H9 (cell line): ENCODE measurements around the gene ANKFY1. TPM values are rescaled to one million over a fixed set of nuclear protein-coding genes. Genes with fewer than 3 reads are reported as not detected.

Experiments used
- DNase-seq: peaks from one replicate; pipeline ENCODE4 v3.0.0-alpha.2; 2017
- H2AFZ ChIP-seq: one replicate; pipeline ENCODE4 v1.6.1; 2013; ENCODE audit warnings: mild to moderate bottlenecking, low read length, control low read depth, moderate library complexity
- H2AK5ac ChIP-seq: 2 replicates; pipeline ENCODE4 v1.6.1; 2013; ENCODE audit warnings: low read length, control low read depth, mixed read lengths; ENCODE audit not compliant: insufficient read length
- H2BK120ac ChIP-seq: one replicate; pipeline ENCODE4 v1.6.1; 2013; ENCODE audit warnings: low read depth, mild to moderate bottlenecking, low read length, control low read depth, inconsistent platforms; ENCODE audit not compliant: poor library complexity, severe bottlenecking
- H2BK12ac ChIP-seq: 2 replicates; pipeline ENCODE4 v1.6.1; 2013; ENCODE audit warnings: low read length, control low read depth, mixed read lengths, low read depth; ENCODE audit not compliant: insufficient read length
- H2BK15ac ChIP-seq: 2 replicates; pipeline ENCODE4 v1.6.1; 2013; ENCODE audit warnings: low read depth, low read length, control low read depth
- H2BK20ac ChIP-seq: one replicate; pipeline ENCODE4 v1.6.1; 2013; ENCODE audit warnings: low read depth, mild to moderate bottlenecking, low read length, control low read depth, inconsistent platforms; ENCODE audit not compliant: poor library complexity, severe bottlenecking
- H2BK5ac ChIP-seq: 2 replicates; pipeline ENCODE4 v1.6.1; 2013; ENCODE audit warnings: low read length, control low read depth, mixed read lengths; ENCODE audit not compliant: insufficient read length
- H3K14ac ChIP-seq: 2 replicates; pipeline ENCODE4 v1.6.1; 2013; ENCODE audit warnings: low read length, control low read depth; ENCODE audit not compliant: insufficient read depth
- H3K18ac ChIP-seq: 2 replicates; pipeline ENCODE4 v1.6.1; 2013; ENCODE audit warnings: low read depth, mild to moderate bottlenecking, mixed read lengths, low read length, control low read depth; ENCODE audit not compliant: insufficient read length
- H3K23ac ChIP-seq: 2 replicates; pipeline ENCODE4 v1.6.1; 2013; ENCODE audit warnings: low read length, control low read depth, mixed read lengths, low read depth; ENCODE audit not compliant: insufficient read length
- H3K23me2 ChIP-seq: 2 replicates; pipeline ENCODE4 v1.6.1; 2013; ENCODE audit warnings: low read depth, mild to moderate bottlenecking, mixed read lengths, low read length, control low read depth; ENCODE audit not compliant: insufficient read length, poor library complexity, severe bottlenecking
- H3K27ac ChIP-seq: 2 replicates; pipeline ENCODE4 v1.5.1; 2013; ENCODE audit warnings: low read length, control low read depth, mixed read lengths, low read depth; ENCODE audit not compliant: insufficient read length
- H3K27me3 ChIP-seq: 2 replicates; pipeline ENCODE4 v1.6.1; 2013; ENCODE audit warnings: low read length, control low read depth, inconsistent platforms; ENCODE audit not compliant: insufficient read depth
- H3K4ac ChIP-seq: 2 replicates; pipeline ENCODE4 v1.6.1; 2013; ENCODE audit warnings: low read depth, mild to moderate bottlenecking, control low read depth, inconsistent platforms, low read length, moderate library complexity
- H3K4me1 ChIP-seq: 2 replicates; pipeline ENCODE4 v1.6.1; 2013; ENCODE audit warnings: low read length, control low read depth, inconsistent platforms; ENCODE audit not compliant: insufficient read depth
- H3K4me2 ChIP-seq: 2 replicates; pipeline ENCODE4 v1.6.1; 2013; ENCODE audit warnings: low read length, control low read depth, mixed read lengths; ENCODE audit not compliant: insufficient read length, insufficient read depth
- H3K56ac ChIP-seq: 2 replicates; pipeline ENCODE4 v1.6.1; 2013; ENCODE audit warnings: low read depth, mild to moderate bottlenecking, mixed read lengths, low read length, control low read depth; ENCODE audit not compliant: insufficient read length
- H3K79me1 ChIP-seq: 2 replicates; pipeline ENCODE4 v1.6.1; 2013; ENCODE audit warnings: low read depth, mild to moderate bottlenecking, moderate library complexity, low read length, control low read depth, inconsistent platforms; ENCODE audit not compliant: insufficient read depth, poor library complexity, severe bottlenecking
- H3K79me2 ChIP-seq: 2 replicates; pipeline ENCODE4 v1.6.1; 2013; ENCODE audit warnings: low read length, control low read depth, inconsistent platforms; ENCODE audit not compliant: insufficient read depth
- H3K9ac ChIP-seq: 2 replicates; pipeline ENCODE4 v1.6.1; 2013; ENCODE audit warnings: low read length, control low read depth, mixed read lengths; ENCODE audit not compliant: insufficient read length; ENCODE audit errors: extremely low read depth
- H3K9me3 ChIP-seq: one replicate; pipeline ENCODE4 v1.6.1; 2013; ENCODE audit warnings: low read depth, low read length, inconsistent platforms; ENCODE audit not compliant: control insufficient read depth
- H3T11ph ChIP-seq: one replicate; pipeline ENCODE4 v1.6.1; 2013; ENCODE audit warnings: mild to moderate bottlenecking, low read length, control low read depth, inconsistent platforms
- H4K20me1 ChIP-seq: one replicate; pipeline ENCODE4 v1.6.1; 2013; ENCODE audit not compliant: control insufficient read depth, insufficient read length, insufficient read depth
- H4K5ac ChIP-seq: 2 replicates; pipeline ENCODE4 v1.6.1; 2013; ENCODE audit warnings: low read depth, mild to moderate bottlenecking, mixed read lengths, low read length, control low read depth; ENCODE audit not compliant: insufficient read length
- H4K8ac ChIP-seq: replicated peaks from 2 replicates; pipeline ENCODE4 v1.6.1; 2013; ENCODE audit warnings: low read length, control low read depth, mixed read lengths, low read depth; ENCODE audit not compliant: insufficient read length
- H4K91ac ChIP-seq: 2 replicates; pipeline ENCODE4 v1.6.1; 2013; ENCODE audit warnings: low read depth, mild to moderate bottlenecking, moderate library complexity, mixed read lengths, low read length, control low read depth; ENCODE audit not compliant: insufficient read length
- H3K27ac Mint-ChIP-seq, 3 experiments: 2 replicates in 2 of 3; 3 replicates in 1 of 3; pipeline ENCODE4 v1.8.0; 2020 to 2021; ENCODE audit warnings: mixed read lengths in 3 of 3, mild to moderate bottlenecking in 1 of 3, moderate library complexity in 1 of 3
- H3K27me3 Mint-ChIP-seq: 2 replicates; pipeline ENCODE4 v1.8.0; 2021; ENCODE audit warnings: low read depth, mild to moderate bottlenecking, moderate library complexity, mixed read lengths
- H3K36me3 Mint-ChIP-seq, 3 experiments: 2 replicates in 2 of 3; 3 replicates in 1 of 3; pipeline ENCODE4 v1.8.0; 2020 to 2021; ENCODE audit warnings: low read depth in 3 of 3, mixed read lengths in 3 of 3; ENCODE audit not compliant: insufficient read depth in 1 of 3
- H3K4me1 Mint-ChIP-seq, 2 experiments: 2 replicates each; pipeline ENCODE4 v1.8.0; 2020; ENCODE audit warnings: mixed read lengths in 2 of 2
- H3K4me3 Mint-ChIP-seq, 2 experiments: 2 replicates in 1 of 2; 3 replicates in 1 of 2; pipeline ENCODE4 v1.8.0; 2020 to 2021; ENCODE audit warnings: mild to moderate bottlenecking in 2 of 2, mixed read lengths in 2 of 2, moderate library complexity in 1 of 2
- H3K9me3 Mint-ChIP-seq, 2 experiments: 2 replicates in 1 of 2; 3 replicates in 1 of 2; pipeline ENCODE4 v1.8.0; 2020; ENCODE audit warnings: mild to moderate bottlenecking in 2 of 2, mixed read lengths in 2 of 2, moderate library complexity in 1 of 2
- CTCF ChIP-seq: fragments of 200-600 bp; sonication (generic); conservative IDR thresholded peaks from 3 replicates; pipeline ENCODE4 v1.8.0; 2021; ENCODE audit warnings: antibody characterized with exemption, mild to moderate bottlenecking
- WGBS: extraction: QIAGEN DNeasy Blood & Tissue Kit; methylation state at CpG from one replicate; pipeline ENCODE4 v1.1.7; 2013; ENCODE audit warnings: missing lambda C conversion rate, low lambda C conversion rate, mixed read lengths; ENCODE audit not compliant: insufficient read length; ENCODE audit errors: extremely low coverage; 5-methylcytosine and 5-hydroxymethylcytosine counted together
- total RNA-seq: library from RNA; stranded (reverse); gene quantifications from 2 replicates; pipeline ENCODE4 v1.2.1, GENCODE V29; 2021

ANKFY1 gene
- total RNA-seq, 1 experiment from 2014 or later: 51.9 TPM

- Mint-ChIP-seq H3K4me1 (peaks cover 15 to 20% of the 10 kb centered on the region in 2 experiments), H3K4me3 (no peak overlapping the region), H3K27me3 (peaks cover 2% of the 10 kb centered on the region; the same call in 1 of the 2 replicates), H3K27ac (peak overlapping the region in 1 of 3 experiments; percentile 12; a peak in 1 of 7 replicates), H3K36me3 (peaks cover 0 to 2% (median 0%) of the 10 kb centered on the region in 3 experiments; a peak in 2 of 7 replicates), H3K9me3 (no peaks in the 10 kb centered on the region)
- no peaks in the 10 kb centered on the region for H3K9me3 ChIP-seq
- TF ChIP-seq CTCF: no peak
- no peak overlapping the region for H3K18ac ChIP-seq
- H3K14ac ChIP-seq: no peak overlapping the region
- no peak overlapping the region for H2BK120ac ChIP-seq
- no peak overlapping the region for H2AFZ ChIP-seq
- no peak overlapping the region for H2BK15ac ChIP-seq
- no peaks in the 10 kb centered on the region for H3K79me2 ChIP-seq
- H3K4ac ChIP-seq: no peak overlapping the region
- H4K20me1 ChIP-seq: no peaks in the 10 kb centered on the region
- no peak overlapping the region for H4K8ac ChIP-seq
- no peak overlapping the region for H3T11ph ChIP-seq
- H3K27ac ChIP-seq: no peak overlapping the region
- H3K4me1 ChIP-seq: no peaks in the 10 kb centered on the region
- H2AK5ac ChIP-seq: no peak overlapping the region
- no peak overlapping the region for H3K23ac ChIP-seq
- no peaks in the 10 kb centered on the region for H3K79me1 ChIP-seq
- no peak overlapping the region for H2BK20ac ChIP-seq
- H4K91ac ChIP-seq: no peak overlapping the region
- H2BK5ac ChIP-seq: no peak overlapping the region
- no peak overlapping the region for H2BK12ac ChIP-seq
- no CpG with 5 or more reads among the region's 12 CpGs for WGBS
- H3K9ac ChIP-seq: no peak overlapping the region
- H4K5ac ChIP-seq: no peak overlapping the region
- no peaks in the 10 kb centered on the region for H3K27me3 ChIP-seq
- no peak for DNase-seq
- H3K56ac ChIP-seq: no peak overlapping the region
- H3K23me2 ChIP-seq: no peaks in the 10 kb centered on the region
- H3K4me2 ChIP-seq: no peak overlapping the region
These were observed 106.0 kb downstream of the ANKFY1 start for GRCh38 chr17:4157618-4158333.
